GM12878 (cell line): ENCODE measurements around the gene SF3B4. TPM values are rescaled to one million over a fixed set of nuclear protein-coding genes. Genes with fewer than 3 reads are reported as not detected.
A peak's percentile ranks its signal among the peaks of the same experiment; 100 is the strongest.

ENCODE experiments used
- BACH1 ChIP-seq: fragments of 450-650 bp; IDR thresholded peaks from 2 replicates; pipeline ENCODE4 v1.6.1; 2017; ENCODE audit warnings: mild to moderate bottlenecking, borderline replicate concordance
- BHLHE40 ChIP-seq, 2 experiments: fragments of 450-650 bp in 1 of 2; IDR thresholded peaks; 2 replicates each; pipeline ENCODE4 v1.6.1; 2011 to 2017; ENCODE audit warnings: low read depth in 2 of 2, borderline replicate concordance in 1 of 2, improper control_type of control experiment in 1 of 2, low read length in 1 of 2, mild to moderate bottlenecking in 1 of 2
- BRCA1 ChIP-seq: IDR thresholded peaks from 2 replicates; pipeline ENCODE4 v1.6.1; 2011; ENCODE audit warnings: low read depth, low read length, improper control_type of control experiment
- CEBPB ChIP-seq, 2 experiments: fragments of 150-350 bp in 1 of 2; IDR thresholded peaks; 2 replicates each; pipeline ENCODE4 v1.6.1; 2012 to 2014; ENCODE audit warnings: low read depth in 2 of 2, low read length in 2 of 2, borderline replicate concordance in 1 of 2, inconsistent platforms in 1 of 2
- FOXM1 ChIP-seq: IDR thresholded peaks from 2 replicates; pipeline ENCODE4 v1.6.1; 2012; ENCODE audit warnings: low read depth, mild to moderate bottlenecking, inconsistent platforms, low read length, moderate library complexity
- HDAC6 ChIP-seq: fragments of 200-600 bp; sonication (generic); IDR thresholded peaks from one replicate; pipeline ENCODE4 v1.8.0; 2017; ENCODE audit warnings: antibody characterized with exemption; ENCODE audit not compliant: unreplicated experiment
- IRF4 ChIP-seq: IDR thresholded peaks from 2 replicates; pipeline ENCODE4 v1.6.1; 2011; ENCODE audit warnings: low read depth, low read length
- KAT2A ChIP-seq: conservative IDR thresholded peaks from 2 replicates; pipeline ENCODE4 v1.6.1; 2011; ENCODE audit warnings: low read depth, low read length; ENCODE audit not compliant: control insufficient read depth
- LARP7 ChIP-seq: fragments of 450-650 bp; IDR thresholded peaks from 2 replicates; pipeline ENCODE4 v1.6.1; 2017; ENCODE audit warnings: mild to moderate bottlenecking
- MEF2A ChIP-seq: IDR thresholded peaks from 2 replicates; pipeline ENCODE4 v1.6.1; 2011; ENCODE audit warnings: low read depth, mild to moderate bottlenecking, low read length, moderate library complexity; ENCODE audit not compliant: insufficient read depth
- MTA2 ChIP-seq: fragments of 450-650 bp; IDR thresholded peaks from 2 replicates; pipeline ENCODE4 v1.6.1; 2016; ENCODE audit warnings: low read depth, mild to moderate bottlenecking, moderate library complexity
- PAX5 ChIP-seq: IDR thresholded peaks from 2 replicates; pipeline ENCODE4 v1.6.1; 2011; ENCODE audit warnings: low read depth, low read length, borderline replicate concordance
- PAX8 ChIP-seq: fragments of 450-650 bp; IDR thresholded peaks from 2 replicates; pipeline ENCODE4 v1.6.1; 2017; ENCODE audit warnings: mild to moderate bottlenecking, moderate library complexity
- POLR2AphosphoS2 ChIP-seq: IDR thresholded peaks from 2 replicates; pipeline ENCODE4 v1.6.1; 2011; ENCODE audit warnings: low read depth, mild to moderate bottlenecking, low read length, improper control_type of control experiment, moderate library complexity
- SRF ChIP-seq, 2 experiments: IDR thresholded peaks; 2 replicates each; pipeline ENCODE4 v1.6.1; 2011; ENCODE audit warnings: low read depth in 2 of 2, low read length in 2 of 2, mild to moderate bottlenecking in 1 of 2, moderate library complexity in 1 of 2
- TCF7 ChIP-seq: IDR thresholded peaks from 2 replicates; pipeline ENCODE4 v1.6.1; 2014; ENCODE audit warnings: antibody characterized with exemption, borderline replicate concordance
- ZBTB33 ChIP-seq: fragments of 450-650 bp; IDR thresholded peaks from 2 replicates; pipeline ENCODE4 v1.6.1; 2017; ENCODE audit warnings: mild to moderate bottlenecking
- ZNF687 ChIP-seq: fragments of 450-650 bp; IDR thresholded peaks from 2 replicates; pipeline ENCODE4 v1.6.1; 2017; ENCODE audit warnings: mild to moderate bottlenecking, moderate library complexity
- polyA plus RNA-seq, 11 experiments: library from polyadenylated mRNA; depleted of rRNA in 4 of 11; unstranded in 6 of 11; stranded (reverse) in 5 of 11; fragments of >200 nt; fragmentation: Nextera tagmentation in 4 of 11; fragmentation: Illumina TruSeq in 1 of 11; extraction: Ambion mirVana in 4 of 11; extraction: Trizol in 1 of 11; gene quantifications; 1 replicate in 1 of 11; 2 replicates in 10 of 11; pipeline versions ENCODE4 v1.2.1 to v1.2.3, GENCODE V29; 2011 to 2016; ENCODE audit warnings: inconsistent platforms in 2 of 11, missing spikeins in 2 of 11, low read depth in 1 of 11
- total RNA-seq, 4 experiments: library from RNA; depleted of rRNA in 3 of 4; stranded (reverse); fragments of >200 nt in 3 of 4; fragmentation: Illumina TruSeq in 1 of 4; extraction: Trizol in 1 of 4; gene quantifications; 2 replicates each; pipeline versions ENCODE4 v1.2.1 to v1.2.3, GENCODE V29; 2013 to 2021
- TF ChIP-seq, protein P1 (sequence below), 3 experiments: IDR thresholded peaks in 2 of 3; conservative IDR thresholded peaks in 1 of 3; 2 replicates each; pipeline ENCODE4 v1.5.1; 2011; ENCODE audit warnings: low read depth in 3 of 3, low read length in 3 of 3, mild to moderate bottlenecking in 3 of 3, control low read depth in 2 of 3, moderate library complexity in 2 of 3, inconsistent platforms in 1 of 3, mixed read lengths in 1 of 3; ENCODE audit not compliant: control insufficient read depth in 2 of 3, insufficient read depth in 1 of 3; ENCODE audit errors: extremely low read depth in 1 of 3
- TF ChIP-seq, protein P2 (sequence below): IDR thresholded peaks from 2 replicates; pipeline ENCODE4 v1.6.1; 2011; ENCODE audit warnings: low read depth, low read length, improper control_type of control experiment, borderline replicate concordance

Gene SF3B4
- total and polyA plus RNA-seq, 10 of the 15 experiments (the other 5 are each of a cell fraction or from before 2014, with no cell fraction given) = 1.9 to 146 (median 27.5) TPM

GRCh38 chr1:149888247-149888998, 39.2 kb downstream of the SF3B4 start (continued):
- TF ChIP-seq, protein P1, sequence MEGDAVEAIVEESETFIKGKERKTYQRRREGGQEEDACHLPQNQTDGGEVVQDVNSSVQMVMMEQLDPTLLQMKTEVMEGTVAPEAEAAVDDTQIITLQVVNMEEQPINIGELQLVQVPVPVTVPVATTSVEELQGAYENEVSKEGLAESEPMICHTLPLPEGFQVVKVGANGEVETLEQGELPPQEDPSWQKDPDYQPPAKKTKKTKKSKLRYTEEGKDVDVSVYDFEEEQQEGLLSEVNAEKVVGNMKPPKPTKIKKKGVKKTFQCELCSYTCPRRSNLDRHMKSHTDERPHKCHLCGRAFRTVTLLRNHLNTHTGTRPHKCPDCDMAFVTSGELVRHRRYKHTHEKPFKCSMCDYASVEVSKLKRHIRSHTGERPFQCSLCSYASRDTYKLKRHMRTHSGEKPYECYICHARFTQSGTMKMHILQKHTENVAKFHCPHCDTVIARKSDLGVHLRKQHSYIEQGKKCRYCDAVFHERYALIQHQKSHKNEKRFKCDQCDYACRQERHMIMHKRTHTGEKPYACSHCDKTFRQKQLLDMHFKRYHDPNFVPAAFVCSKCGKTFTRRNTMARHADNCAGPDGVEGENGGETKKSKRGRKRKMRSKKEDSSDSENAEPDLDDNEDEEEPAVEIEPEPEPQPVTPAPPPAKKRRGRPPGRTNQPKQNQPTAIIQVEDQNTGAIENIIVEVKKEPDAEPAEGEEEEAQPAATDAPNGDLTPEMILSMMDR (IDR thresholded peaks at IDR 0.05 in 2 of 3, conservative IDR thresholded peaks at IDR 0.05 in 1 of 3; ENCODE audit: control insufficient read depth in 2 of 3, extremely low read depth in 1 of 3, insufficient read depth in 1 of 3, low read depth in 3 of 3, low read length in 3 of 3) = peak; percentile 64 to 73 (median 69)
- TF ChIP-seq PAX5 = no peak
- TF ChIP-seq SRF (IDR thresholded peaks at IDR 0.05; ENCODE audit: low read depth in 2 of 2, low read length in 2 of 2) = peak in 1 of 2 experiments; percentile 50; a peak in 1 of 4 replicates
- TF ChIP-seq ZBTB33 = no peak
- TF ChIP-seq CEBPB (IDR thresholded peaks at IDR 0.05; ENCODE audit: borderline replicate concordance in 1 of 2, low read depth in 2 of 2, low read length in 2 of 2) = 0 out of 4 replicates have a peak, but pooled peaks of 1 of the 2 experiments have one; percentile 35
- TF ChIP-seq IRF4 = 0 out of 2 replicates have a peak, but pooled peaks have one; percentile 55
- TF ChIP-seq, protein P2, sequence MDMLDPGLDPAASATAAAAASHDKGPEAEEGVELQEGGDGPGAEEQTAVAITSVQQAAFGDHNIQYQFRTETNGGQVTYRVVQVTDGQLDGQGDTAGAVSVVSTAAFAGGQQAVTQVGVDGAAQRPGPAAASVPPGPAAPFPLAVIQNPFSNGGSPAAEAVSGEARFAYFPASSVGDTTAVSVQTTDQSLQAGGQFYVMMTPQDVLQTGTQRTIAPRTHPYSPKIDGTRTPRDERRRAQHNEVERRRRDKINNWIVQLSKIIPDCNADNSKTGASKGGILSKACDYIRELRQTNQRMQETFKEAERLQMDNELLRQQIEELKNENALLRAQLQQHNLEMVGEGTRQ = no peak
- no peak for TF ChIP-seq HDAC6
- peak; percentile 28; the same call in 1 of the 2 replicates for TF ChIP-seq MTA2
- TF ChIP-seq KAT2A = peak; percentile 82
- peak; percentile 70 for TF ChIP-seq FOXM1
- TF ChIP-seq POLR2AphosphoS2 = peak; percentile 22; the same call in 1 of the 2 replicates
- no peak for TF ChIP-seq BRCA1
- 0 out of 2 replicates have a peak, but pooled peaks have one; percentile 44 for TF ChIP-seq MEF2A
- TF ChIP-seq TCF7 = 0 out of 2 replicates have a peak, but pooled peaks have one; percentile 6
- TF ChIP-seq BHLHE40 (IDR thresholded peaks at IDR 0.05; ENCODE audit: borderline replicate concordance in 1 of 2, low read depth in 2 of 2, low read length in 1 of 2) = peak in 1 of 2 experiments; percentile 66; a peak in 2 of 4 replicates
- TF ChIP-seq BACH1 = peak; percentile 60; the same call in 1 of the 2 replicates
- peak; percentile 80; the same call in 1 of the 2 replicates for TF ChIP-seq PAX8
- TF ChIP-seq LARP7 = no peak
- peak; percentile 62; the same call in 1 of the 2 replicates for TF ChIP-seq ZNF687
